Keratinocyte (primary cell): Measurements from ENCODE around the gene MAP4K3. TPM values are rescaled to one million over a fixed set of nuclear protein-coding genes. Genes with fewer than 3 reads are reported as not detected.
"Not testable (repeated sequence)": the region's sequence is repeated elsewhere in the genome, so short reads cannot be mapped to it uniquely, and the experiment has no call there.

Experiments
- DNase-seq: peaks from one replicate; pipeline ENCODE4 v3.0.0-alpha.2; 2011; ENCODE audit warnings: low read depth, missing footprints, low spot score
- FAIRE-seq: peaks from 2 replicates; lab custom pipeline; 2011; peaks lifted over from hg19 to GRCh38; lab: Jason Lieb, UNC
- H2AFZ ChIP-seq: 2 replicates; pipeline ENCODE4 v1.6.0; 2012; ENCODE audit warnings: low read length, control low read depth, inconsistent platforms; ENCODE audit not compliant: control insufficient read depth
- H3K27ac ChIP-seq: 2 replicates; pipeline ENCODE4 v1.5.1; 2011; ENCODE audit warnings: low read length; ENCODE audit not compliant: control insufficient read depth, insufficient read depth
- H3K27me3 ChIP-seq: 3 replicates; pipeline ENCODE4 v1.6.0; 2011; ENCODE audit warnings: low read length; ENCODE audit not compliant: control insufficient read depth, insufficient read depth; ENCODE audit errors: extremely low read depth
- H3K36me3 ChIP-seq, 2 experiments: 2 replicates in 1 of 2; 3 replicates in 1 of 2; pipeline ENCODE4 v1.5.1; 2011; ENCODE audit warnings: low read length in 2 of 2, mild to moderate bottlenecking in 1 of 2; ENCODE audit not compliant: control insufficient read depth in 2 of 2, insufficient read depth in 2 of 2; ENCODE audit errors: extremely low read depth in 1 of 2
- H3K4me1 ChIP-seq: 3 replicates; pipeline ENCODE4 v1.5.1; 2011; ENCODE audit warnings: low read length; ENCODE audit not compliant: control insufficient read depth, insufficient read depth; ENCODE audit errors: extremely low read depth
- H3K4me2 ChIP-seq: 3 replicates; pipeline ENCODE4 v1.6.0; 2011; ENCODE audit warnings: low read depth, low read length; ENCODE audit not compliant: control insufficient read depth, insufficient read depth; ENCODE audit errors: extremely low read depth
- H3K4me3 ChIP-seq, 3 experiments: fragments of 200-600 bp in 1 of 3; sonication (generic) in 1 of 3; 2 replicates in 2 of 3; 3 replicates in 1 of 3; pipeline ENCODE4 v1.5.1; 2011 to 2016; ENCODE audit warnings: low read length in 3 of 3, mild to moderate bottlenecking in 3 of 3, control low read depth in 2 of 3, inconsistent platforms in 1 of 3, low read depth in 1 of 3, mixed read lengths in 1 of 3, mixed run types in 1 of 3, moderate library complexity in 1 of 3; ENCODE audit not compliant: control insufficient read depth in 2 of 3, insufficient read depth in 2 of 3; ENCODE audit errors: extremely low read depth in 1 of 3
- H3K79me2 ChIP-seq: 2 replicates; pipeline ENCODE4 v1.6.0; 2012; ENCODE audit warnings: low read length; ENCODE audit not compliant: control insufficient read depth, insufficient read depth
- H3K9ac ChIP-seq: 3 replicates; pipeline ENCODE4 v1.6.0; 2011; ENCODE audit warnings: low read length; ENCODE audit not compliant: control insufficient read depth, insufficient read depth; ENCODE audit errors: extremely low read depth
- H3K9me1 ChIP-seq: 3 replicates; pipeline ENCODE4 v1.6.0; 2011; ENCODE audit warnings: low read length; ENCODE audit not compliant: control insufficient read depth, insufficient read depth; ENCODE audit errors: extremely low read depth
- H3K9me3 ChIP-seq: 2 replicates; pipeline ENCODE4 v1.5.1; 2012; ENCODE audit warnings: low read depth, low read length; ENCODE audit not compliant: control insufficient read depth
- H4K20me1 ChIP-seq: 3 replicates; pipeline ENCODE4 v1.6.0; 2011; ENCODE audit warnings: low read length; ENCODE audit not compliant: control insufficient read depth, insufficient read depth; ENCODE audit errors: extremely low read depth
- CTCF ChIP-seq, 3 experiments: IDR thresholded peaks in 1 of 3; conservative IDR thresholded peaks in 1 of 3; optimal IDR thresholded peaks in 1 of 3; 2 replicates in 2 of 3; 3 replicates in 1 of 3; pipeline versions ENCODE3 to v1.5.1; 2011; ENCODE audit warnings: low read length in 3 of 3, mild to moderate bottlenecking in 3 of 3, moderate library complexity in 2 of 3, control low read depth in 1 of 3, inconsistent platforms in 1 of 3; ENCODE audit not compliant: insufficient read depth in 2 of 3; ENCODE audit errors: extremely low read depth in 1 of 3
- EZH2 ChIP-seq: IDR thresholded peaks from one replicate; pipeline ENCODE4 v1.6.1; 2012; ENCODE audit warnings: inconsistent platforms, mild to moderate bottlenecking, low read length, moderate library complexity
- dilution Hi-C: fragments of 300-500 bp; cut with MboI; formaldehyde crosslinking; loops from one replicate; pipeline ENCODE4 v1.7.0; 2020; ENCODE audit warnings: low sequenced_read_pairs; ENCODE audit not compliant: extremely low pct_ligation_motif_present
- polyA plus RNA-seq, 5 experiments: library from polyadenylated mRNA; depleted of rRNA in 3 of 5; stranded (reverse) in 3 of 5; stranded (forward) in 1 of 5; unstranded in 1 of 5; fragments of >200 nt; gene quantifications; 1 replicate in 1 of 5; 2 replicates in 3 of 5; 3 replicates in 1 of 5; pipeline versions ENCODE4 v1.2.1 to v1.2.3, GENCODE V29; 2011 to 2012; ENCODE audit warnings: missing spikeins in 2 of 5, low read depth in 1 of 5, low replicate concordance in 1 of 5

Gene MAP4K3
- polyA plus RNA-seq, 1 donor (not counting 4 experiments of a cell fraction or from before 2014, with no cell fraction given), result 19.4 TPM

- FAIRE-seq, result no peak
- no peaks in the 10 kb centered on the region for H3K36me3 ChIP-seq
- peaks cover 70% of the 10 kb centered on the region for H3K79me2 ChIP-seq
- no peaks in the 10 kb centered on the region for H3K27me3 ChIP-seq
- no peak overlapping the region for H3K4me3 ChIP-seq
- H2AFZ ChIP-seq, result no peak overlapping the region
- no peaks in the 10 kb centered on the region for H3K9me3 ChIP-seq
- H4K20me1 ChIP-seq, result no peaks in the 10 kb centered on the region
- no peak overlapping the region for H3K4me2 ChIP-seq
- H3K27ac ChIP-seq, result no peak overlapping the region
- no peak for DNase-seq
- dilution Hi-C loops, result no loop called here
- no peak overlapping the region for H3K9ac ChIP-seq
- H3K4me1 ChIP-seq, result peaks cover 4% of the 10 kb centered on the region
- TF ChIP-seq EZH2, result no peak
- no peak for TF ChIP-seq CTCF (optimal IDR thresholded peaks at IDR 0.05 in 1 of 3, IDR thresholded peaks at IDR 0.05 in 1 of 3, conservative IDR thresholded peaks at IDR 0.05 in 1 of 3; ENCODE audit: extremely low read depth in 1 of 3, insufficient read depth in 2 of 3, low read length in 3 of 3)
- H3K9me1 ChIP-seq, result no peaks in the 10 kb centered on the region
Measured at GRCh38 chr2:39386064-39386463, 51.0 kb downstream of the MAP4K3 start.

- Histone ChIP-seq H3K79me2 (peaks cover 66% of the 10 kb centered on the region), H3K9ac (no peak overlapping the region), H2AFZ (no peak overlapping the region), H3K27ac (no peak overlapping the region), H3K27me3 (no peaks in the 10 kb centered on the region), H4K20me1 (no peaks in the 10 kb centered on the region), H3K4me1 (peaks cover 4% of the 10 kb centered on the region), H3K36me3 (no peaks in the 10 kb centered on the region), H3K4me2 (no peak overlapping the region), H3K4me3 (no peak overlapping the region), H3K9me1 (no peaks in the 10 kb centered on the region), H3K9me3 (no peaks in the 10 kb centered on the region)
- FAIRE-seq (peak; percentile 32), DNase-seq (no peak)
- dilution Hi-C loops, result no loop called here
- TF ChIP-seq EZH2, result no peak
- no peak for TF ChIP-seq CTCF (optimal IDR thresholded peaks at IDR 0.05 in 1 of 3, IDR thresholded peaks at IDR 0.05 in 1 of 3, conservative IDR thresholded peaks at IDR 0.05 in 1 of 3; ENCODE audit: extremely low read depth in 1 of 3, insufficient read depth in 2 of 3, low read length in 3 of 3)
Measured at GRCh38 chr2:39385172-39385571, 51.9 kb downstream of the MAP4K3 start.

GRCh38 chr2:39384071-39384470, 53.0 kb downstream of the MAP4K3 start:
- peaks cover 57% of the 10 kb centered on the region for H3K79me2 ChIP-seq
- not testable (repeated sequence) for H4K20me1 ChIP-seq, FAIRE-seq

More at GRCh38 chr2:39384071-39384470, 53.0 kb downstream of the MAP4K3 start:
- H3K9me1 ChIP-seq, H3K4me3 ChIP-seq, H3K4me2 ChIP-seq, H3K27me3 ChIP-seq, H3K9ac ChIP-seq, H3K36me3 ChIP-seq, H3K9me3 ChIP-seq, DNase-seq, H3K27ac ChIP-seq, H2AFZ ChIP-seq, H3K4me1 ChIP-seq, dilution Hi-C loops: not testable (repeated sequence)
